ENCODE results near the gene EEFSEC.

- TF ChIP-seq CTCF (IDR thresholded peaks at IDR 0.05), result no peak
- no peak for TF ChIP-seq REST (IDR thresholded peaks at IDR 0.05; ENCODE audit: insufficient read depth in 1 of 2, low read depth in 2 of 2, low read length in 1 of 2)
- no peak for TF ChIP-seq POLR2AphosphoS5 (IDR thresholded peaks at IDR 0.05; ENCODE audit: low read depth, low read length)
Measured at GRCh38 chr3:128455786-128456748, 302.8 kb downstream of the EEFSEC start.

Data from Panc1 (cell line).